DND-41 (cell line): ENCODE measurements around the gene VOPP1.

ENCODE experiments used
- EZH2 ChIP-seq: IDR thresholded peaks from 3 replicates; pipeline ENCODE4 v1.6.1; 2012; ENCODE audit warnings: borderline replicate concordance, low read depth, mild to moderate bottlenecking, moderate library complexity, low read length, inconsistent platforms; ENCODE audit not compliant: severe bottlenecking
- TF ChIP-seq, protein P1 (sequence below): IDR thresholded peaks from 2 replicates; pipeline ENCODE4 v1.5.1; 2012; ENCODE audit warnings: borderline replicate concordance, low read length, moderate library complexity, mild to moderate bottlenecking; ENCODE audit not compliant: poor library complexity, severe bottlenecking; ENCODE audit errors: extremely low read depth

DNA sequence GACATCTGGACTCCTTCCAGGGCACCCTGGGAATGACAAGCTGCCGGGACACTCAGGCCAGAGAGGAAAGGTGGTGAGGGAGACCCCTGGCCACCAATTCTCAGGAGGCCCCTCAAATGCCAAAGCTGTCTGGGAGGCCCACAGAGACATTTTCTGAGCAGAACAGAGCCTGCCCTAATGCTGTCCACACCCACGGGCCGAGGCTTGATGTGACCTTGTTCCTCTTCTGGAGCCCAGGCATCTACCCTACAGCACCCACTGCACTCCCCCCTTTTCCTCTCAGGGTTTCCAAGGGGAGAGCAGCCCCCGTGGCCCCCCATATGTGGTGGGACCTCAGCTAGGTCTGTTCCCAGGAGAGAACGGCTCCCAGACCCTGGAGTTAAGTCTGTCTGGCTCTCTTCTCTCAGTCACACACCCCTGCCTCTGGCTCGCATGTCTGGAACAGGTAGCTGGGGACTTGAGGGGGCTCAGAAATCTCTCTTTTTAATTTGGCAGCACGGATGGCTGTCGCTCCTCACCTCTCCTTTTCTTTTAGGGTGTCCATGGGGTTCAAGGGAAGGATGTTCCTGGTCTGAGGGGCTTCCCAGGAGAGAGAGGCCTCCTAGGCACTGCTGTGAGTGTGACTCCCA lies 16.8 kb upstream of the VOPP1 start:
- TF ChIP-seq, protein P1, sequence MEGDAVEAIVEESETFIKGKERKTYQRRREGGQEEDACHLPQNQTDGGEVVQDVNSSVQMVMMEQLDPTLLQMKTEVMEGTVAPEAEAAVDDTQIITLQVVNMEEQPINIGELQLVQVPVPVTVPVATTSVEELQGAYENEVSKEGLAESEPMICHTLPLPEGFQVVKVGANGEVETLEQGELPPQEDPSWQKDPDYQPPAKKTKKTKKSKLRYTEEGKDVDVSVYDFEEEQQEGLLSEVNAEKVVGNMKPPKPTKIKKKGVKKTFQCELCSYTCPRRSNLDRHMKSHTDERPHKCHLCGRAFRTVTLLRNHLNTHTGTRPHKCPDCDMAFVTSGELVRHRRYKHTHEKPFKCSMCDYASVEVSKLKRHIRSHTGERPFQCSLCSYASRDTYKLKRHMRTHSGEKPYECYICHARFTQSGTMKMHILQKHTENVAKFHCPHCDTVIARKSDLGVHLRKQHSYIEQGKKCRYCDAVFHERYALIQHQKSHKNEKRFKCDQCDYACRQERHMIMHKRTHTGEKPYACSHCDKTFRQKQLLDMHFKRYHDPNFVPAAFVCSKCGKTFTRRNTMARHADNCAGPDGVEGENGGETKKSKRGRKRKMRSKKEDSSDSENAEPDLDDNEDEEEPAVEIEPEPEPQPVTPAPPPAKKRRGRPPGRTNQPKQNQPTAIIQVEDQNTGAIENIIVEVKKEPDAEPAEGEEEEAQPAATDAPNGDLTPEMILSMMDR, result no peak
- TF ChIP-seq EZH2, result no peak
